Hepatocyte (in vitro differentiated cells): Measurements from ENCODE around the gene ADAMTS12.

ENCODE experiments used
- CTCF ChIP-seq: fragments of 200-600 bp; sonication (generic); IDR thresholded peaks from 2 replicates; pipeline ENCODE4 v1.5.1; 2016; ENCODE audit warnings: antibody characterized with exemption, mild to moderate bottlenecking; ENCODE audit not compliant: poor library complexity
- EZH2 ChIP-seq: fragments of 200-600 bp; sonication (generic); IDR thresholded peaks from 2 replicates; pipeline ENCODE4 v1.6.1; 2016; ENCODE audit warnings: antibody characterized with exemption, mild to moderate bottlenecking, borderline replicate concordance
- EZH2phosphoT487 ChIP-seq: fragments of 200-600 bp; sonication (generic); IDR thresholded peaks from one replicate; pipeline ENCODE4 v1.6.1; 2018; ENCODE audit warnings: antibody characterized with exemption, mild to moderate bottlenecking, low read depth, moderate library complexity; ENCODE audit not compliant: unreplicated experiment, severe bottlenecking

- TF ChIP-seq EZH2 (no peak), CTCF (no peak), EZH2phosphoT487 (no peak)
Measured at GRCh38 chr5:33563983-33564908, 327.5 kb downstream of the ADAMTS12 start.
